WERI-Rb-1 (cell line): ENCODE data around the gene EVI5.

Experiments used
- DNase-seq: peaks from one replicate; pipeline ENCODE4 v3.0.0-alpha.2; 2020
- H3K27ac ChIP-seq: fragments of 250-450 bp; sonication (Bioruptor Pico); 2 replicates; pipeline ENCODE4 v1.5.1; 2020; ENCODE audit warnings: mild to moderate bottlenecking, moderate library complexity
- H3K27me3 ChIP-seq: fragments of 250-450 bp; sonication (Bioruptor Pico); 2 replicates; pipeline ENCODE4 v1.5.1; 2021; ENCODE audit warnings: mild to moderate bottlenecking, low read depth, moderate library complexity; ENCODE audit not compliant: insufficient read depth, severe bottlenecking
- H3K36me3 ChIP-seq: fragments of 250-450 bp; sonication (Bioruptor Pico); 2 replicates; pipeline ENCODE4 v1.5.1; 2020; ENCODE audit warnings: mild to moderate bottlenecking, moderate library complexity
- H3K4me3 ChIP-seq: 2 replicates; pipeline ENCODE4 v1.5.1; 2011; ENCODE audit warnings: low read depth, mild to moderate bottlenecking, control low read depth, low read length
- H3K9me3 ChIP-seq: fragments of 250-450 bp; sonication (Bioruptor Pico); 2 replicates; pipeline ENCODE4 v1.5.1; 2021; ENCODE audit warnings: mild to moderate bottlenecking, moderate library complexity; ENCODE audit not compliant: severe bottlenecking
- TF ChIP-seq, protein P1 (sequence below): IDR thresholded peaks from 2 replicates; pipeline ENCODE4 v1.5.1; 2011; ENCODE audit warnings: low read depth, mild to moderate bottlenecking, control low read depth, inconsistent platforms, low read length

The EVI5 gene

DNA sequence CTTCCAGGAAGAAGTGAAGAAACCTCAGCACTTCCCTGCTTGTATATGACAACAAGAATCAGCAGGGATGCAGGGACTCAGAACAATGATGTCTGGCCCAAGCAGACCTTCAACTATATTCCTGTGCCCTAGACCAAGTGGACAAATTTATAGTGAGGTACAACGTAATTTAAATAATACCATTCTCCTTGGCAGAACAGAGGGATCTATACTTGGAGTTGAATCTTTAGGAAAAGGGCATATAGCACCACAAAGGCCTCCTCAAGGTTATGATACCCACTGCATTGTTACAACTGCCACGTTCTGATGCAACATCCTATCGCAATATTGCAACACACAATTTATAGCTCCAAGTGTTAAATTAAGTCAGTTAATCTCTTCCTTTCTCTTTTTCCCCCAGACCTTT is 269.1 kb downstream of the EVI5 start:
- no peaks in the 10 kb centered on the region for H3K36me3 ChIP-seq
- no peak overlapping the region for H3K27ac ChIP-seq
- TF ChIP-seq, protein P1, sequence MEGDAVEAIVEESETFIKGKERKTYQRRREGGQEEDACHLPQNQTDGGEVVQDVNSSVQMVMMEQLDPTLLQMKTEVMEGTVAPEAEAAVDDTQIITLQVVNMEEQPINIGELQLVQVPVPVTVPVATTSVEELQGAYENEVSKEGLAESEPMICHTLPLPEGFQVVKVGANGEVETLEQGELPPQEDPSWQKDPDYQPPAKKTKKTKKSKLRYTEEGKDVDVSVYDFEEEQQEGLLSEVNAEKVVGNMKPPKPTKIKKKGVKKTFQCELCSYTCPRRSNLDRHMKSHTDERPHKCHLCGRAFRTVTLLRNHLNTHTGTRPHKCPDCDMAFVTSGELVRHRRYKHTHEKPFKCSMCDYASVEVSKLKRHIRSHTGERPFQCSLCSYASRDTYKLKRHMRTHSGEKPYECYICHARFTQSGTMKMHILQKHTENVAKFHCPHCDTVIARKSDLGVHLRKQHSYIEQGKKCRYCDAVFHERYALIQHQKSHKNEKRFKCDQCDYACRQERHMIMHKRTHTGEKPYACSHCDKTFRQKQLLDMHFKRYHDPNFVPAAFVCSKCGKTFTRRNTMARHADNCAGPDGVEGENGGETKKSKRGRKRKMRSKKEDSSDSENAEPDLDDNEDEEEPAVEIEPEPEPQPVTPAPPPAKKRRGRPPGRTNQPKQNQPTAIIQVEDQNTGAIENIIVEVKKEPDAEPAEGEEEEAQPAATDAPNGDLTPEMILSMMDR = no peak
- no peaks in the 10 kb centered on the region for H3K27me3 ChIP-seq
- no peak for DNase-seq
- no peaks in the 10 kb centered on the region for H3K9me3 ChIP-seq
- H3K4me3 ChIP-seq = no peak overlapping the region

GRCh38 chr1:92511541-92511940 is 273.4 kb downstream of the EVI5 start:
- no peak for DNase-seq
- TF ChIP-seq, protein P1 = no peak
- Histone ChIP-seq H3K27ac (no peak overlapping the region), H3K4me3 (no peak overlapping the region), H3K9me3 (no peaks in the 10 kb centered on the region), H3K27me3 (no peaks in the 10 kb centered on the region), H3K36me3 (no peaks in the 10 kb centered on the region)

- TF ChIP-seq, protein P1 = no peak
- no peaks in the 10 kb centered on the region for H3K36me3 ChIP-seq
- no peak overlapping the region for H3K27ac ChIP-seq
- H3K27me3 ChIP-seq = no peaks in the 10 kb centered on the region
- no peak overlapping the region for H3K4me3 ChIP-seq
- no peaks in the 10 kb centered on the region for H3K9me3 ChIP-seq
- DNase-seq = no peak
Observed at GRCh38 chr1:92509619-92510018, 275.3 kb downstream of the EVI5 start.

DNA sequence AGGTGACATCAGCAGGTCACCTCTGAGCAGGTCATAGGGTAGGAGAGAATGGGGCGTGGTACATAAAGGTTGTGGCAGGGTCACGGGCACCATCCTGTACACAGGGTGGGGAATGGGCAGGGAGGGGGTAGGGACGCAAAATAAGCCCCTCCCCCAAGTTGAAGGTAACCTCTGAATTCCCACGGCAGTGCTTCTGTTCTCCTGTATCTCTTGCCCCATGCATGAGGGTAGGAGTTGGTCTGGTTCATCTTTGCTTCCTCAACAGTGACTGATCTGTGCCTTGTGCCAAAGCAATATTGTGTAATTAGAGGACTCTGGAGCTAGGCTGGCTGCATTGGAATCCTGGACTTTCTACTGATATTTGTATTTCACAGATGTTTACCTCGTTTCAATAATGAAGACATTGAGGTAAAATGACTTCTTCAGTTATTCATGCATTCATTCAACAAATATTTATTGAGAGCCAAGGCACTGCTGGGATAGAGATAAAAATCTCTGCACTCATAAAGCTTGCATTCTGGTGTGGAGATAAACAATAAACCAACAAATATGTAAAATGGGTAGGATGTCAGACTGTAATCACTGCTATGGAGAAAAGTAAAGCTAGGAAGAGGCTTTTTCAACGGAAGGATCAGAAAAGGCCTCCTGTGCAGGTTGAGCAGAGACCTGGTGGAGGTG is 279.8 kb downstream of the EVI5 start:
- Histone ChIP-seq H3K4me3 (no peak overlapping the region), H3K27ac (no peak overlapping the region), H3K27me3 (no peaks in the 10 kb centered on the region), H3K9me3 (no peaks in the 10 kb centered on the region), H3K36me3 (no peaks in the 10 kb centered on the region)
- TF ChIP-seq, protein P1 = no peak
- DNase-seq = no peak

DNA sequence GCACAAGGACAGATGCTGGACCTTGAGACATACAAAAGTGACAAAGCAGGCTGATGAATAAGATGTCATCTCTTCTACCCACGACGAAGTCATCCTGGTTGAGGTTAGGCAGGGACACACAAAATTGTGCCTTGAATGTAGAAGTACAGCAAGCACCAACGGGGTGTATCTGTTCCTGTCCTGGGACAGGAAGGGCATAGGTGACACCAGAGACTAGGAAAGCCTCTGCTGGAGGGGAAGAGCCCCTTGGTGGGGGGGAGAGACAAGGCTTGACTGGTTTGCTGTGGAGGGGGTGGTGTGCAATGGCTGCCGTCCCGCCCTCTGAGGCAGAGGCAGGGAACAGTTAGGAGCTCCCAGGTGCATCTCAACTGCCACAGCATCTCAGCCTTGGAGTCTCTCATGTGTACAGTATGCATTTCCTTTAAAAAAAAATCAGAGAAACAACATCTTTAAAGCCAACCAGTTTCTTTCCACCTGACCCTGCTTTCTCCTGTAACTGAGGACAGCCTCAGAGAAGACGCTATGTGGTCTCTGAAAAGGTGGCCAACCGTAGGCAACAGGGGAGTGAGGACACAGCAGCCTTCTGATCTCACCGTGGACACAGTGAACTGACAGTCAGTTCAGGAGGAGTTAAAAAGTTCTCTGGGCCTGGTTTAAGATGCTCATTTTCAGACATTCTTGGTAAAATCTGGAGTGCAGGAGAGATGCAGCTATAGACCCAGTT is 280.5 kb downstream of the EVI5 start:
- no peaks in the 10 kb centered on the region for H3K36me3 ChIP-seq
- no peak overlapping the region for H3K27ac ChIP-seq
- TF ChIP-seq, protein P1 = no peak
- no peaks in the 10 kb centered on the region for H3K27me3 ChIP-seq
- H3K4me3 ChIP-seq = no peak overlapping the region
- DNase-seq = no peak
- H3K9me3 ChIP-seq = no peaks in the 10 kb centered on the region
